Gastrocnemius medialis (tissue), 4 donors: ENCODE data around the gene XYLT2.

ENCODE experiments used
- POLR2A ChIP-seq, 2 donors: fragments of 450-650 bp; IDR thresholded peaks; one replicate each; pipeline ENCODE4 v1.6.1; 2017; ENCODE audit warnings: antibody characterized with exemption in 2 of 2, mild to moderate bottlenecking in 2 of 2, moderate library complexity in 2 of 2
- TF ChIP-seq, protein P1 (sequence below), 5 experiments: fragments of 450-650 bp in 3 of 5; fragments of 200-600 bp in 2 of 5; sonication (generic) in 2 of 5; IDR thresholded peaks in 4 of 5; conservative IDR thresholded peaks in 1 of 5; 1 replicate in 4 of 5; 2 replicates in 1 of 5; pipeline ENCODE4 v1.5.1; 2016 to 2019; ENCODE audit warnings: antibody characterized with exemption in 5 of 5, mild to moderate bottlenecking in 3 of 5, moderate library complexity in 3 of 5

DNA sequence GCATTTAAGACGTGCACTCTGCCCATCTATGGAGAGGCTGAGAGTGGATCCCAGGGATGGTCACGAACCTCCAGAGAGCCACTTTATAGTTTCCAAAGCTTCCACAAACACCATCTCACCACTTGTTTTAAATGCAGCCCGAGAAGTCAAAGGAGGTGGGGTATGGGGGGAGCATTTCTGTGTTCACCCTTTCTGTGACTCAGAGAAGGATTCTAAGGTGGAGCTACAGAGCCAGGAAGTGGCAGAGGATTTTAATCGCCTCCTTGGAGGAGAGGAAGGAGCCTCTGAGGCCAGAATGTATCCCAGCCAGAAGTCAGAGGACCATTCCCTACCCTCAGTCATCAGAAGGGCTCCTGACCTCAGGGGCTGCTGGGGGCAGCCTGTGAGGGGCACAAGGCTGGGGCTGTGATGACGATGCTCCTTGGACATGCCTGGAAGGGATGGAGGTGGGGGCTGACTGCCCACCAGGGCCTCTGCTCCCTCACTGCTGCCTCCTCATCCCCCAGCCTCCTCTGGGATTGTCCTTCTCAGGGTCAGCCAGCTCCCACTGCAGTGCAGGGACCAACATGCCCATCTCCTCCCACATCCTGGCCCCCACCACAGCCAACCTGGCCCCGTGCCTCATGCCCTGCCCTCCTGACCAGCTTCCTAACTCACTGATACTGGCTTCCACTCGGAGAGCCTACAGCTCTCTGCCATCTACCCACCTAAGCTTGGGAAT lies 2.8 kb downstream of the XYLT2 start:
- TF ChIP-seq, protein P1, sequence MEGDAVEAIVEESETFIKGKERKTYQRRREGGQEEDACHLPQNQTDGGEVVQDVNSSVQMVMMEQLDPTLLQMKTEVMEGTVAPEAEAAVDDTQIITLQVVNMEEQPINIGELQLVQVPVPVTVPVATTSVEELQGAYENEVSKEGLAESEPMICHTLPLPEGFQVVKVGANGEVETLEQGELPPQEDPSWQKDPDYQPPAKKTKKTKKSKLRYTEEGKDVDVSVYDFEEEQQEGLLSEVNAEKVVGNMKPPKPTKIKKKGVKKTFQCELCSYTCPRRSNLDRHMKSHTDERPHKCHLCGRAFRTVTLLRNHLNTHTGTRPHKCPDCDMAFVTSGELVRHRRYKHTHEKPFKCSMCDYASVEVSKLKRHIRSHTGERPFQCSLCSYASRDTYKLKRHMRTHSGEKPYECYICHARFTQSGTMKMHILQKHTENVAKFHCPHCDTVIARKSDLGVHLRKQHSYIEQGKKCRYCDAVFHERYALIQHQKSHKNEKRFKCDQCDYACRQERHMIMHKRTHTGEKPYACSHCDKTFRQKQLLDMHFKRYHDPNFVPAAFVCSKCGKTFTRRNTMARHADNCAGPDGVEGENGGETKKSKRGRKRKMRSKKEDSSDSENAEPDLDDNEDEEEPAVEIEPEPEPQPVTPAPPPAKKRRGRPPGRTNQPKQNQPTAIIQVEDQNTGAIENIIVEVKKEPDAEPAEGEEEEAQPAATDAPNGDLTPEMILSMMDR (IDR thresholded peaks at IDR 0.05 in 4 of 5, conservative IDR thresholded peaks at IDR 0.05 in 1 of 5), result no peak
- no peak for TF ChIP-seq POLR2A (IDR thresholded peaks at IDR 0.05)
